ENCODE measurements around the gene FAF2. TPM values are rescaled to one million over a fixed set of nuclear protein-coding genes. Genes with fewer than 3 reads are reported as not detected.

The FAF2 gene
- total RNA-seq, 1 experiment from 2014 or later: 59.7 TPM

- Histone ChIP-seq H3K27me3 (ENCODE audit: insufficient read depth, low read depth) (no peaks in the 10 kb centered on the region), H2AFZ (no peak overlapping the region), H3K4me2 (no peak overlapping the region), H3K4me1 (replicated peaks; ENCODE audit: insufficient read depth) (peaks cover 40% of the 10 kb centered on the region), H3K9me2 (ENCODE audit: insufficient read depth) (no peaks in the 10 kb centered on the region), H3K9me3 (ENCODE audit: insufficient read depth, low read depth) (no peaks in the 10 kb centered on the region), H3K79me2 (ENCODE audit: low read depth) (peaks cover 35% of the 10 kb centered on the region), H4K20me1 (ENCODE audit: insufficient read depth) (peaks cover 8% of the 10 kb centered on the region), H3K27ac (no peak overlapping the region), H3K36me3 (ENCODE audit: low read depth) (0 out of 2 replicates have a peak, but pooled peaks cover 4% of the 10 kb centered on the region), H3K4me3 (no peak overlapping the region), H3F3A (ENCODE audit: insufficient read depth, low read depth) (peaks cover 39% of the 10 kb centered on the region)
- ChIA-PET CTCF (interaction anchor here (0.7 kb wide), 1 partner anchor 717 kb away, joined by 3 read pairs; no protein-coding TSS in a partner anchor), POLR2A (ENCODE audit: unreplicated experiment) (no interaction called here)
- BruUV-seq (replicated peaks): no TSS peak
- no peak for DNase-seq
- no peak for TF ChIP-seq EZH2 (IDR thresholded peaks at IDR 0.05; ENCODE audit: low read depth)
- TF ChIP-seq, protein P1, sequence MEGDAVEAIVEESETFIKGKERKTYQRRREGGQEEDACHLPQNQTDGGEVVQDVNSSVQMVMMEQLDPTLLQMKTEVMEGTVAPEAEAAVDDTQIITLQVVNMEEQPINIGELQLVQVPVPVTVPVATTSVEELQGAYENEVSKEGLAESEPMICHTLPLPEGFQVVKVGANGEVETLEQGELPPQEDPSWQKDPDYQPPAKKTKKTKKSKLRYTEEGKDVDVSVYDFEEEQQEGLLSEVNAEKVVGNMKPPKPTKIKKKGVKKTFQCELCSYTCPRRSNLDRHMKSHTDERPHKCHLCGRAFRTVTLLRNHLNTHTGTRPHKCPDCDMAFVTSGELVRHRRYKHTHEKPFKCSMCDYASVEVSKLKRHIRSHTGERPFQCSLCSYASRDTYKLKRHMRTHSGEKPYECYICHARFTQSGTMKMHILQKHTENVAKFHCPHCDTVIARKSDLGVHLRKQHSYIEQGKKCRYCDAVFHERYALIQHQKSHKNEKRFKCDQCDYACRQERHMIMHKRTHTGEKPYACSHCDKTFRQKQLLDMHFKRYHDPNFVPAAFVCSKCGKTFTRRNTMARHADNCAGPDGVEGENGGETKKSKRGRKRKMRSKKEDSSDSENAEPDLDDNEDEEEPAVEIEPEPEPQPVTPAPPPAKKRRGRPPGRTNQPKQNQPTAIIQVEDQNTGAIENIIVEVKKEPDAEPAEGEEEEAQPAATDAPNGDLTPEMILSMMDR (conservative IDR thresholded peaks at IDR 0.05): no peak
- intact Hi-C loops (cut with micrococcal nuclease; ENCODE audit: unreplicated experiment): no loop called here
Measured at GRCh38 chr5:176444742-176445141, 3.4 kb upstream of the FAF2 start.

GRCh38 chr5:176446028-176446665 lies 2.0 kb upstream of the FAF2 start:
- TF ChIP-seq, protein P1 (conservative IDR thresholded peaks at IDR 0.05): no peak
- no peak for TF ChIP-seq EZH2 (IDR thresholded peaks at IDR 0.05; ENCODE audit: low read depth)
- DNase-seq: no peak
- H3F3A ChIP-seq (ENCODE audit: insufficient read depth, low read depth): peaks cover 47% of the 10 kb centered on the region
- ChIA-PET POLR2A (ENCODE audit: unreplicated experiment) (interaction anchor here (0.5 to 1.1 kb wide), 2 partner anchors 15 to 30 kb away, joined by 5 to 7 read pairs; partner anchors contain the start of gene CLTB), CTCF (interaction anchor here (0.6 to 1.1 kb wide), 3 partner anchors 28 to 757 kb away, joined by 3 to 5 read pairs (median 4); no protein-coding TSS in a partner anchor)
- no TSS peak for BruUV-seq (replicated peaks)
- H4K20me1 ChIP-seq (ENCODE audit: insufficient read depth): peaks cover 19% of the 10 kb centered on the region
- peak overlapping the region; percentile 75; the same call in 1 of the 2 replicates for H3K4me3 ChIP-seq
- H3K9me3 ChIP-seq (ENCODE audit: insufficient read depth, low read depth): no peaks in the 10 kb centered on the region
- no peaks in the 10 kb centered on the region for H3K9me2 ChIP-seq (ENCODE audit: insufficient read depth)
- peak overlapping the region; percentile 96 for H3K4me2 ChIP-seq
- intact Hi-C loops (cut with micrococcal nuclease; ENCODE audit: unreplicated experiment): no loop called here
- no peaks in the 10 kb centered on the region for H3K27me3 ChIP-seq (ENCODE audit: insufficient read depth, low read depth)
- no peak overlapping the region for H2AFZ ChIP-seq
- peak overlapping the region; percentile 89; the same call in 1 of the 2 replicates for H3K27ac ChIP-seq
- peaks cover 43% of the 10 kb centered on the region for H3K4me1 ChIP-seq (replicated peaks; ENCODE audit: insufficient read depth)
- H3K36me3 ChIP-seq (ENCODE audit: low read depth): 0 out of 2 replicates have a peak, but pooled peaks cover 13% of the 10 kb centered on the region
- peaks cover 49% of the 10 kb centered on the region for H3K79me2 ChIP-seq (ENCODE audit: low read depth)

DNA sequence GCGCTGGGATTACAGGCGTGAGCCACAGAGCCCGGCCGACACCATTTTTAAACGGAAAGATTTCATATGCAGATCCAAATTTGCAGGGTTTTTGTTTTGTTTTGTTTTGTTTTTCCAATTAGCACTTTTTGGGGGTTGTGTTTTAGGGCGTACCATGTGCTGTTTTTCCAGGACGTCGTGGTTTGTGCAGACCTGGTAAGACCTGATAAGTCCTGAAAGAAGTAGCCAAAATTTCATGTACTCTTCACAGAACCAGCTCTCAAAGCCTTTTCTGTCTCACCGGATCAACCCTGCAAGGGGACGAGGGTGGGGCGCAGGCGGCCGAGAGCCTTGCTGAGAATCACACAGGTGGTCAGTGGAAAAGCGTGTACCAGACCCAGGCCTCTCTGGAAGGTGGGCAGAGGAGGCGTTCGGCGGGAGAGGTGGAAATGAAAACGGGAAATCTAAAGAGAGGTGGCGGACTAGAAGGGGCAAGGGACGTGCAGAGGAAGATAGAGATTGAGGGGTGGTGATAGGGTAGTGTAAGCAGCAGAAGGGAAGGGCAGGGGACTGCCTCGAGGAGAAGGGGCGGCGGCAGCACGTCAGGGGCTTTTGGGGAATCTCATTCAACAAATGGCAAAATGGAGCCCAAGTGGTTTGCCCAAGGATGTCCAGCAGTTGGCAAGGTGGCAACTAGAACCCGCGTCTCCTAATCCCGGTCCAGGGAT lies 1.1 kb upstream of the FAF2 start:
- no TSS peak for BruUV-seq (replicated peaks)
- Histone ChIP-seq H3K79me2 (ENCODE audit: low read depth) (peaks cover 55% of the 10 kb centered on the region), H3K36me3 (ENCODE audit: low read depth) (0 out of 2 replicates have a peak, but pooled peaks cover 14% of the 10 kb centered on the region), H3K27me3 (ENCODE audit: insufficient read depth, low read depth) (no peaks in the 10 kb centered on the region), H3K27ac (peak overlapping the region; percentile 89), H3K4me2 (peak overlapping the region; percentile 96), H4K20me1 (ENCODE audit: insufficient read depth) (peaks cover 23% of the 10 kb centered on the region), H2AFZ (peak overlapping the region; percentile 89), H3K9me2 (ENCODE audit: insufficient read depth) (no peaks in the 10 kb centered on the region), H3K9me3 (ENCODE audit: insufficient read depth, low read depth) (no peaks in the 10 kb centered on the region), H3K4me1 (replicated peaks; ENCODE audit: insufficient read depth) (peaks cover 37% of the 10 kb centered on the region), H3F3A (ENCODE audit: insufficient read depth, low read depth) (peaks cover 40% of the 10 kb centered on the region), H3K4me3 (peak overlapping the region; percentile 75)
- POLR2A ChIA-PET (ENCODE audit: unreplicated experiment): interaction anchor here (0.5 to 1.1 kb wide), 4 partner anchors 31 to 94 kb away, joined by 4 to 9 read pairs (median 5); partner anchors contain the start of genes CLTB and RNF44
- CTCF ChIA-PET: interaction anchor here (0.6 to 1.1 kb wide), 11 partner anchors 17 to 756 kb away, joined by 3 to 7 read pairs (median 4); partner anchors contain the start of genes HIGD2A, NOP16 and RNF44
- intact Hi-C loops (cut with micrococcal nuclease; ENCODE audit: unreplicated experiment): loop anchor here (1.0 kb wide), 1 partner anchor 90 kb away; the partner anchor contains the start of gene RNF44
- peak in 1 of 2 experiments; percentile 28 for DNase-seq
- TF ChIP-seq, protein P1 (conservative IDR thresholded peaks at IDR 0.05): no peak
- TF ChIP-seq EZH2 (IDR thresholded peaks at IDR 0.05; ENCODE audit: low read depth): no peak
